ENCODE measurements around the gene ABCC8. TPM values are rescaled to one million over a fixed set of nuclear protein-coding genes. Genes with fewer than 3 reads are reported as not detected.

ABCC8 gene
- total and polyA plus RNA-seq, 9 of the 15 experiments (the other 6 are each of a cell fraction or from before 2014, with no cell fraction given) = not detected

DNA sequence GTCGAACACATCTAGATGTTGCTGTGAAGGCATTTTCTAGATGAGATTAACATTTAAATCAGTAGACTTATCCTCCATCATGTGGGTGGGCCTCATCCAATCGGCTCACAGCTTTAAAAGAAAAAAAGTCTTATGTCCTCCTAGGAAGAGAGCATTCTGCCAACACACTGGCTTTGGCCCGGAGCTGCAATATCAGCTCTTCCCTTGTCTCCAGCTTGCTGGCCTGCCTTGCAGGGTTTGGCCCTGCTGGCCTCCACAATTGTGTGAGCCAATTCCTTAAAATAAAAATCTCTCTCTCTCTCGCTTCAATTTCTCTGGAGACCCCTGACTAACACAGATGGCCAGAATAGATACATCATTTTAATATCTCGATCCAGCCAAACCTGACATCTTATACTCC, 13.1 kb upstream of the ABCC8 start (continued):
- TF ChIP-seq ELF4 (CRISPR knock-in tag; IDR thresholded peaks at IDR 0.05) (no peak), FOXA3 (CRISPR knock-in tag; conservative IDR thresholded peaks at IDR 0.05 in 1 of 2, IDR thresholded peaks at IDR 0.05 in 1 of 2) (no peak)

GRCh38 chr11:17488563-17488962, 11.9 kb upstream of the ABCC8 start:
- Histone ChIP-seq H4K20me1 (replicated peaks; ENCODE audit: control insufficient read depth, insufficient read depth, low read length) (no peaks in the 10 kb centered on the region; the same call in 1 of the 2 replicates), H3K4me1 (replicated peaks in 1 of 2; ENCODE audit: control insufficient read depth in 2 of 2, insufficient read depth in 2 of 2, low read length in 2 of 2) (no peaks in the 10 kb centered on the region), H2AFZ (ENCODE audit: low read depth, low read length) (no peak overlapping the region), H3K36me3 (ENCODE audit: control insufficient read depth, insufficient read depth, low read length) (no peaks in the 10 kb centered on the region), H3K79me2 (ENCODE audit: control insufficient read depth, insufficient read depth, low read length) (no peaks in the 10 kb centered on the region), H3K4me3 (no peak overlapping the region), H3K27ac (ENCODE audit: extremely low read depth, low read depth, low read length) (no peak overlapping the region), H3K9ac (ENCODE audit: insufficient read depth in 1 of 2, low read depth in 2 of 2, low read length in 2 of 2) (no peak overlapping the region), H3K9me1 (ENCODE audit: control insufficient read depth, insufficient read depth, low read length) (no peaks in the 10 kb centered on the region), H3K9me3 (replicated peaks; ENCODE audit: control insufficient read depth, insufficient read depth, low read depth, low read length) (no peaks in the 10 kb centered on the region), H3K27me3 (ENCODE audit: control insufficient read depth in 2 of 2, insufficient read depth in 2 of 2, low read length in 2 of 2) (peaks cover 2 to 44% of the 10 kb centered on the region in 2 experiments; a peak in 4 of 5 replicates), H3K4me2 (ENCODE audit: insufficient read depth, low read length) (no peak overlapping the region)
- BruUV-seq (replicated peaks) = no TSS peak
- CTCF ChIA-PET (ENCODE audit: low intra/inter-chr PET ratio) = no interaction called here
- in situ Hi-C loops (cut with MboI) = no loop called here
- POLR2A ChIA-PET = no interaction called here
- intact Hi-C loops (cut with micrococcal nuclease) = no loop called here
- ATAC-seq = no peak
- 0% methylated on average over 1 of the region's 1 CpG for WGBS (ENCODE audit: insufficient coverage, low coverage, missing lambda C conversion rate)
- FAIRE-seq = no peak
- DNase-seq (ENCODE audit: extremely low read depth in 1 of 4, low spot score in 3 of 4) = no peak
- TF ChIP-seq DACH1 (IDR thresholded peaks at IDR 0.05; ENCODE audit: partially characterized antibody) (no peak), TAF1 (IDR thresholded peaks at IDR 0.05; ENCODE audit: control insufficient read depth, extremely low read depth, insufficient read depth, low read length, severe bottlenecking) (no peak), PRDM10 (IDR thresholded peaks at IDR 0.05; ENCODE audit: partially characterized antibody) (no peak), MEIS2 (IDR thresholded peaks at IDR 0.05; ENCODE audit: partially characterized antibody) (no peak), HIVEP1 (CRISPR knock-in tag; IDR thresholded peaks at IDR 0.05) (no peak), BRCA1 (IDR thresholded peaks at IDR 0.05) (no peak), BRCA1 (CRISPR knock-in tag; IDR thresholded peaks at IDR 0.05) (no peak), HNRNPLL (IDR thresholded peaks at IDR 0.05; ENCODE audit: low read depth, low read length, poor library complexity, severe bottlenecking) (no peak), HDAC6 (IDR thresholded peaks at IDR 0.05; ENCODE audit: low read depth, low read length) (no peak), SRSF9 (IDR thresholded peaks at IDR 0.05; ENCODE audit: borderline replicate concordance, low read depth, low read length) (no peak), DDX20 (tag; IDR thresholded peaks at IDR 0.05; ENCODE audit: low read depth) (no peak), TAF15 (IDR thresholded peaks at IDR 0.05; ENCODE audit: low read depth, low read length) (no peak), RCOR1 (IDR thresholded peaks at IDR 0.05; ENCODE audit: borderline replicate concordance in 1 of 2, low read depth in 2 of 2, low read length in 2 of 2) (no peak), ZNF316 (IDR thresholded peaks at IDR 0.05) (no peak), CHD1 (IDR thresholded peaks at IDR 0.05; ENCODE audit: low read length) (no peak)
